Endothelial cell of umbilical vein (primary cell): ENCODE results near the gene IRF9. TPM values are rescaled to one million over a fixed set of nuclear protein-coding genes. Genes with fewer than 3 reads are reported as not detected.

Experiments used
- BruUV-seq: library from RNA; stranded (reverse); fragments of 400-500 nt; replicated peaks from 2 replicates; lab custom pipeline; 2021; lab: Mats Ljungman, UMichigan
- CTCF ChIA-PET: fragments of 300-600, 350-600 bp; sonication (Branson Sonifier 250); formaldehyde crosslinking; loops from one replicate; lab custom pipeline; 2021; ENCODE audit warnings: antibody characterized with exemption, inconsistent platforms; lab: Charles Lee
- POLR2A ChIA-PET: fragments of 300-600, 350-600 bp; sonication (Branson Sonifier 250); formaldehyde crosslinking; loops from one replicate; lab custom pipeline; 2021; ENCODE audit warnings: antibody characterized with exemption, inconsistent platforms; lab: Charles Lee
- DNase-seq: peaks from one replicate; pipeline ENCODE4 v3.0.0-alpha.2; 2011; ENCODE audit warnings: low read depth, low spot score
- FAIRE-seq: peaks from 2 replicates; lab custom pipeline; 2011; peaks lifted over from hg19 to GRCh38; lab: Jason Lieb, UNC
- H2AFZ ChIP-seq: 2 replicates; pipeline ENCODE4 v1.6.0; 2012; ENCODE audit warnings: low read depth, low read length, control low read depth, inconsistent platforms
- H3K27ac ChIP-seq: 2 replicates; pipeline ENCODE4 v1.5.1; 2011; ENCODE audit warnings: low read depth, mild to moderate bottlenecking, control low read depth, low read length, moderate library complexity; ENCODE audit not compliant: insufficient read depth
- H3K27me3 ChIP-seq, 2 experiments: 2 replicates each; pipeline versions ENCODE4 v1.6.0 to v1.6.1; 2011; ENCODE audit warnings: low read length in 2 of 2, mixed read lengths in 1 of 2; ENCODE audit not compliant: control insufficient read depth in 2 of 2, insufficient read depth in 2 of 2
- H3K36me3 ChIP-seq, 2 experiments: 2 replicates in 1 of 2; 3 replicates in 1 of 2; pipeline ENCODE4 v1.5.1; 2011; ENCODE audit warnings: low read length in 2 of 2, mild to moderate bottlenecking in 1 of 2, moderate library complexity in 1 of 2; ENCODE audit not compliant: control insufficient read depth in 2 of 2, insufficient read depth in 2 of 2; ENCODE audit errors: extremely low read depth in 1 of 2
- H3K4me1 ChIP-seq: 3 replicates; pipeline ENCODE4 v1.5.1; 2011; ENCODE audit warnings: mild to moderate bottlenecking, low read length; ENCODE audit not compliant: control insufficient read depth, insufficient read depth; ENCODE audit errors: extremely low read depth
- H3K4me2 ChIP-seq: 2 replicates; pipeline ENCODE4 v1.6.1; 2011; ENCODE audit warnings: low read length, control low read depth, mixed read lengths; ENCODE audit not compliant: insufficient read depth
- H3K4me3 ChIP-seq, 3 experiments: fragments of 200-600 bp in 1 of 3; sonication (generic), shearing (Covaris generic) in 1 of 3; replicated peaks in 1 of 3; 2 replicates each; pipeline ENCODE4 v1.5.1; 2011 to 2016; ENCODE audit warnings: control low read depth in 3 of 3, low read length in 3 of 3, mild to moderate bottlenecking in 2 of 3, inconsistent platforms in 1 of 3, low read depth in 1 of 3, moderate library complexity in 1 of 3; ENCODE audit not compliant: insufficient read depth in 1 of 3
- H3K79me2 ChIP-seq: 2 replicates; pipeline ENCODE4 v1.6.0; 2012; ENCODE audit warnings: low read length, inconsistent platforms; ENCODE audit not compliant: control insufficient read depth, insufficient read depth
- H3K9ac ChIP-seq: replicated peaks from 2 replicates; pipeline ENCODE3; 2011; ENCODE audit warnings: low read length, control low read depth; ENCODE audit not compliant: insufficient read depth; ENCODE audit errors: extremely low read depth
- H3K9me1 ChIP-seq: replicated peaks from 3 replicates; pipeline ENCODE4 v1.6.0; 2011; ENCODE audit warnings: mild to moderate bottlenecking, low read length; ENCODE audit not compliant: control insufficient read depth, insufficient read depth; ENCODE audit errors: extremely low read depth
- H3K9me3 ChIP-seq: replicated peaks from 2 replicates; pipeline ENCODE4 v1.5.1; 2012; ENCODE audit warnings: low read length, inconsistent platforms; ENCODE audit not compliant: control insufficient read depth, insufficient read depth
- H4K20me1 ChIP-seq: replicated peaks from 2 replicates; pipeline ENCODE3; 2011; ENCODE audit warnings: mild to moderate bottlenecking, low read length; ENCODE audit not compliant: control insufficient read depth, insufficient read depth; ENCODE audit errors: extremely low read depth
- POLR2AphosphoS5 ChIP-seq: IDR thresholded peaks from 2 replicates; pipeline ENCODE4 v1.6.1; 2012; ENCODE audit warnings: low read depth, mild to moderate bottlenecking, control low read depth, low read length, moderate library complexity; ENCODE audit not compliant: insufficient read depth
- dilution Hi-C: fragments of 300-500 bp; cut with MboI; formaldehyde crosslinking; loops from one replicate; pipeline ENCODE4 v1.15.0; 2019; ENCODE audit warnings: low sequenced_read_pairs; ENCODE audit not compliant: extremely low pct_ligation_motif_present
- intact Hi-C: fragments of 100-400 bp; cut with micrococcal nuclease; formaldehyde crosslinking; loops from one replicate; pipeline ENCODE4 v1.10.0; 2022
- polyA plus RNA-seq, 4 experiments: library from polyadenylated mRNA; depleted of rRNA in 3 of 4; stranded (reverse) in 3 of 4; unstranded in 1 of 4; fragments of >200 nt; gene quantifications; 2 replicates each; pipeline versions ENCODE4 v1.2.1 to v1.2.3, GENCODE V29; 2011 to 2012; ENCODE audit warnings: missing spikeins in 1 of 4
- total RNA-seq: library from RNA; stranded (reverse); gene quantifications from 2 replicates; pipeline ENCODE4 v1.2.3, GENCODE V29; 2021
- TF ChIP-seq, protein P1 (sequence below), 2 donors: IDR thresholded peaks; 1 replicate in 1 of 2; 2 replicates in 1 of 2; pipeline ENCODE4 v1.5.1; 2011; ENCODE audit warnings: low read length in 2 of 2, mild to moderate bottlenecking in 2 of 2, moderate library complexity in 2 of 2, control low read depth in 1 of 2, inconsistent platforms in 1 of 2, low read depth in 1 of 2; ENCODE audit not compliant: insufficient read depth in 1 of 2; ENCODE audit errors: extremely low read depth in 1 of 2
- TF ChIP-seq, protein P2 (sequence below): IDR thresholded peaks from 2 replicates; pipeline ENCODE4 v1.6.1; 2011; ENCODE audit not compliant: insufficient read depth, insufficient read length

The IRF9 gene
- total and polyA plus RNA-seq, 2 donors (not counting 3 experiments of a cell fraction or from before 2014, with no cell fraction given), result 44.6 to 46.1 TPM

DNA sequence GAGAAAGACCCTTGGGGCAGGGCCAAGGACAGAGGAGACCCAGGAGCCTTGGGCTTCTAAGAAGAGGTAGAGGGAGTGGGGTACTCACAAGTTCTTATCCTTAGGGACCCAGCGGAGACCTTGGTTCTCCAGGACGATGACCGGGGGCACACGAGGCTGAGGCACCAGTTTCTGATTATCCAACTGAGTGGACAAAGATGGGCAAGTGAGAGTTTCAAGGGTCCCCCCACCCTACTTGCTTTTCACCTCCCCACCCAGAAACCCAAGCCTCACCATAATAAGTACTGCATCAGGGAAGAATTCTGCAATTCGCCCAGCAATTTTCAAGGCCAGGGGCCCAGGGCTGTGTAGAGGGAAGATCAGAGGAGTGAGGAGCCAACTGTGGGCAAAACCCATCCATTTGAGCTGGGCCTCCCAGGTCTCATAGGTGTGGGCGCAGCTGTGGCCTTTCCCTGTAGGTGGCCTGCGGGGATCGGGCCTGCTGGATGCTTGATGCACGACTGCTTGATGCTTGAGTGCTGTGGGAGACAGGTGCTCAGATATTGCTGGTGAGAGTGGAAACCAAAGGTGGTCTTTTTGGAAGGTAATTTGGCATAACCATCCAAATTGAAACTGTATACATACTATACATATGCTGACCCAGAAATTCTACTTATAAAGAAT, 21.7 kb upstream of the IRF9 start:
- Histone ChIP-seq H3K79me2 (peaks cover 21% of the 10 kb centered on the region), H3K4me2 (peak overlapping the region; percentile 44), H3K4me1 (peaks cover 19% of the 10 kb centered on the region), H2AFZ (no peak overlapping the region), H4K20me1 (no peaks in the 10 kb centered on the region), H3K9me1 (no peaks in the 10 kb centered on the region), H3K4me3 (no peak overlapping the region), H3K36me3 (peaks cover 6 to 23% of the 10 kb centered on the region in 2 experiments), H3K27me3 (no peaks in the 10 kb centered on the region), H3K9ac (no peak overlapping the region), H3K9me3 (no peaks in the 10 kb centered on the region), H3K27ac (no peak overlapping the region)
- dilution Hi-C loops, result no loop called here
- DNase-seq (no peak), FAIRE-seq (no peak)
- intact Hi-C loops, result no loop called here
- CTCF ChIA-PET, result no interaction called here
- BruUV-seq, result no TSS peak
- POLR2A ChIA-PET, result no interaction called here
- TF ChIP-seq POLR2AphosphoS5, result no peak
- TF ChIP-seq, protein P1, sequence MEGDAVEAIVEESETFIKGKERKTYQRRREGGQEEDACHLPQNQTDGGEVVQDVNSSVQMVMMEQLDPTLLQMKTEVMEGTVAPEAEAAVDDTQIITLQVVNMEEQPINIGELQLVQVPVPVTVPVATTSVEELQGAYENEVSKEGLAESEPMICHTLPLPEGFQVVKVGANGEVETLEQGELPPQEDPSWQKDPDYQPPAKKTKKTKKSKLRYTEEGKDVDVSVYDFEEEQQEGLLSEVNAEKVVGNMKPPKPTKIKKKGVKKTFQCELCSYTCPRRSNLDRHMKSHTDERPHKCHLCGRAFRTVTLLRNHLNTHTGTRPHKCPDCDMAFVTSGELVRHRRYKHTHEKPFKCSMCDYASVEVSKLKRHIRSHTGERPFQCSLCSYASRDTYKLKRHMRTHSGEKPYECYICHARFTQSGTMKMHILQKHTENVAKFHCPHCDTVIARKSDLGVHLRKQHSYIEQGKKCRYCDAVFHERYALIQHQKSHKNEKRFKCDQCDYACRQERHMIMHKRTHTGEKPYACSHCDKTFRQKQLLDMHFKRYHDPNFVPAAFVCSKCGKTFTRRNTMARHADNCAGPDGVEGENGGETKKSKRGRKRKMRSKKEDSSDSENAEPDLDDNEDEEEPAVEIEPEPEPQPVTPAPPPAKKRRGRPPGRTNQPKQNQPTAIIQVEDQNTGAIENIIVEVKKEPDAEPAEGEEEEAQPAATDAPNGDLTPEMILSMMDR (IDR thresholded peaks at IDR 0.05; ENCODE audit: extremely low read depth in 1 of 2, insufficient read depth in 1 of 2, low read depth in 1 of 2, low read length in 2 of 2), result no peak
- TF ChIP-seq, protein P2, sequence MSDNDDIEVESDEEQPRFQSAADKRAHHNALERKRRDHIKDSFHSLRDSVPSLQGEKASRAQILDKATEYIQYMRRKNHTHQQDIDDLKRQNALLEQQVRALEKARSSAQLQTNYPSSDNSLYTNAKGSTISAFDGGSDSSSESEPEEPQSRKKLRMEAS, result no peak
